Measurements from ENCODE around the gene MEX3D. TPM values are rescaled to one million over a fixed set of nuclear protein-coding genes. Genes with fewer than 3 reads are reported as not detected.
"Not testable (repeated sequence)": the region's sequence is repeated elsewhere in the genome, so short reads cannot be mapped to it uniquely, and the experiment has no call there.

MEX3D gene
- polyA plus RNA-seq, 1 donor (not counting 4 experiments of a cell fraction or from before 2014, with no cell fraction given), result 3.9 TPM

- no peaks in the 10 kb centered on the region for H3K9me3 ChIP-seq (ENCODE audit: control insufficient read depth, low read depth, low read length)
- H3K79me2 ChIP-seq (ENCODE audit: control insufficient read depth, insufficient read depth, low read length), result no peaks in the 10 kb centered on the region
- H3K4me1 ChIP-seq (ENCODE audit: control insufficient read depth, extremely low read depth, insufficient read depth, low read length), result no peaks in the 10 kb centered on the region
- no peaks in the 10 kb centered on the region for H4K20me1 ChIP-seq (ENCODE audit: control insufficient read depth, extremely low read depth, insufficient read depth, low read length)
- DNase-seq (ENCODE audit: low read depth, low spot score) (no peak), FAIRE-seq (no peak)
- no peak overlapping the region for H2AFZ ChIP-seq (ENCODE audit: control insufficient read depth, low read length)
- no peaks in the 10 kb centered on the region for H3K9me1 ChIP-seq (ENCODE audit: control insufficient read depth, extremely low read depth, insufficient read depth, low read length)
- peaks cover 7% of the 10 kb centered on the region for H3K27me3 ChIP-seq (ENCODE audit: control insufficient read depth, extremely low read depth, insufficient read depth, low read length)
- dilution Hi-C loops (cut with MboI; ENCODE audit: extremely low pct_ligation_motif_present, low sequenced_read_pairs), result no loop called here
- H3K27ac ChIP-seq (ENCODE audit: control insufficient read depth, insufficient read depth, low read length), result no peak overlapping the region
- no peak for TF ChIP-seq EZH2 (IDR thresholded peaks at IDR 0.05; ENCODE audit: low read length)
- TF ChIP-seq CTCF (optimal IDR thresholded peaks at IDR 0.05 in 1 of 3, IDR thresholded peaks at IDR 0.05 in 1 of 3, conservative IDR thresholded peaks at IDR 0.05 in 1 of 3; ENCODE audit: extremely low read depth in 1 of 3, insufficient read depth in 2 of 3, low read length in 3 of 3), result no peak
- no peak overlapping the region for H3K4me2 ChIP-seq (ENCODE audit: control insufficient read depth, extremely low read depth, insufficient read depth, low read depth, low read length)
- H3K4me3 ChIP-seq (ENCODE audit: control insufficient read depth in 2 of 3, extremely low read depth in 1 of 3, insufficient read depth in 2 of 3, low read depth in 1 of 3, low read length in 3 of 3), result no peak overlapping the region
- H3K9ac ChIP-seq (ENCODE audit: control insufficient read depth, extremely low read depth, insufficient read depth, low read length), result no peak overlapping the region
- H3K36me3 ChIP-seq (ENCODE audit: control insufficient read depth in 2 of 2, extremely low read depth in 1 of 2, insufficient read depth in 2 of 2, low read length in 2 of 2), result no peaks in the 10 kb centered on the region
Observed at GRCh38 chr19:1540365-1540925, 27.7 kb downstream of the MEX3D start.

- H3K9ac ChIP-seq (ENCODE audit: control insufficient read depth, extremely low read depth, insufficient read depth, low read length); DNase-seq (ENCODE audit: low read depth, low spot score); H3K4me3 ChIP-seq (ENCODE audit: control insufficient read depth in 2 of 3, extremely low read depth in 1 of 3, insufficient read depth in 2 of 3, low read depth in 1 of 3, low read length in 3 of 3); H3K36me3 ChIP-seq (ENCODE audit: control insufficient read depth in 2 of 2, extremely low read depth in 1 of 2, insufficient read depth in 2 of 2, low read length in 2 of 2); H3K4me2 ChIP-seq (ENCODE audit: control insufficient read depth, extremely low read depth, insufficient read depth, low read depth, low read length); H3K9me3 ChIP-seq (ENCODE audit: control insufficient read depth, low read depth, low read length); H3K9me1 ChIP-seq (ENCODE audit: control insufficient read depth, extremely low read depth, insufficient read depth, low read length); H4K20me1 ChIP-seq (ENCODE audit: control insufficient read depth, extremely low read depth, insufficient read depth, low read length); H3K79me2 ChIP-seq (ENCODE audit: control insufficient read depth, insufficient read depth, low read length); H2AFZ ChIP-seq (ENCODE audit: control insufficient read depth, low read length); H3K27ac ChIP-seq (ENCODE audit: control insufficient read depth, insufficient read depth, low read length); FAIRE-seq; dilution Hi-C loops (cut with MboI; ENCODE audit: extremely low pct_ligation_motif_present, low sequenced_read_pairs); H3K27me3 ChIP-seq (ENCODE audit: control insufficient read depth, extremely low read depth, insufficient read depth, low read length); H3K4me1 ChIP-seq (ENCODE audit: control insufficient read depth, extremely low read depth, insufficient read depth, low read length): not testable (repeated sequence)
Observed at GRCh38 chr19:1539749-1540148, 28.4 kb downstream of the MEX3D start.

- Histone ChIP-seq H3K9me1 (ENCODE audit: control insufficient read depth, extremely low read depth, insufficient read depth, low read length) (no peaks in the 10 kb centered on the region), H3K4me1 (ENCODE audit: control insufficient read depth, extremely low read depth, insufficient read depth, low read length) (no peaks in the 10 kb centered on the region), H3K9ac (ENCODE audit: control insufficient read depth, extremely low read depth, insufficient read depth, low read length) (no peak overlapping the region), H3K36me3 (ENCODE audit: control insufficient read depth in 2 of 2, extremely low read depth in 1 of 2, insufficient read depth in 2 of 2, low read length in 2 of 2) (no peaks in the 10 kb centered on the region), H3K27ac (ENCODE audit: control insufficient read depth, insufficient read depth, low read length) (no peak overlapping the region), H3K27me3 (ENCODE audit: control insufficient read depth, extremely low read depth, insufficient read depth, low read length) (peaks cover 6% of the 10 kb centered on the region), H4K20me1 (ENCODE audit: control insufficient read depth, extremely low read depth, insufficient read depth, low read length) (no peaks in the 10 kb centered on the region), H3K79me2 (ENCODE audit: control insufficient read depth, insufficient read depth, low read length) (no peaks in the 10 kb centered on the region), H3K9me3 (ENCODE audit: control insufficient read depth, low read depth, low read length) (no peaks in the 10 kb centered on the region), H3K4me2 (ENCODE audit: control insufficient read depth, extremely low read depth, insufficient read depth, low read depth, low read length) (no peak overlapping the region), H3K4me3 (ENCODE audit: control insufficient read depth in 2 of 3, extremely low read depth in 1 of 3, insufficient read depth in 2 of 3, low read depth in 1 of 3, low read length in 3 of 3) (no peak overlapping the region), H2AFZ (ENCODE audit: control insufficient read depth, low read length) (no peak overlapping the region)
- FAIRE-seq (no peak), DNase-seq (ENCODE audit: low read depth, low spot score) (no peak)
- dilution Hi-C loops (cut with MboI; ENCODE audit: extremely low pct_ligation_motif_present, low sequenced_read_pairs), result no loop called here
- TF ChIP-seq CTCF (optimal IDR thresholded peaks at IDR 0.05 in 1 of 3, IDR thresholded peaks at IDR 0.05 in 1 of 3, conservative IDR thresholded peaks at IDR 0.05 in 1 of 3; ENCODE audit: extremely low read depth in 1 of 3, insufficient read depth in 2 of 3, low read length in 3 of 3) (no peak), EZH2 (IDR thresholded peaks at IDR 0.05; ENCODE audit: low read length) (no peak)
Observed at GRCh38 chr19:1538978-1539377, 29.1 kb downstream of the MEX3D start.

GRCh38 chr19:1535699-1536098, 32.4 kb downstream of the MEX3D start:
- H3K79me2 ChIP-seq (ENCODE audit: control insufficient read depth, insufficient read depth, low read length); DNase-seq (ENCODE audit: low read depth, low spot score); H3K27me3 ChIP-seq (ENCODE audit: control insufficient read depth, extremely low read depth, insufficient read depth, low read length); H3K27ac ChIP-seq (ENCODE audit: control insufficient read depth, insufficient read depth, low read length); dilution Hi-C loops (cut with MboI; ENCODE audit: extremely low pct_ligation_motif_present, low sequenced_read_pairs); H3K9me1 ChIP-seq (ENCODE audit: control insufficient read depth, extremely low read depth, insufficient read depth, low read length); H4K20me1 ChIP-seq (ENCODE audit: control insufficient read depth, extremely low read depth, insufficient read depth, low read length); H3K9me3 ChIP-seq (ENCODE audit: control insufficient read depth, low read depth, low read length); H3K4me1 ChIP-seq (ENCODE audit: control insufficient read depth, extremely low read depth, insufficient read depth, low read length); H3K9ac ChIP-seq (ENCODE audit: control insufficient read depth, extremely low read depth, insufficient read depth, low read length); H2AFZ ChIP-seq (ENCODE audit: control insufficient read depth, low read length); FAIRE-seq; H3K4me3 ChIP-seq (ENCODE audit: control insufficient read depth in 2 of 3, extremely low read depth in 1 of 3, insufficient read depth in 2 of 3, low read depth in 1 of 3, low read length in 3 of 3); H3K36me3 ChIP-seq (ENCODE audit: control insufficient read depth in 2 of 2, extremely low read depth in 1 of 2, insufficient read depth in 2 of 2, low read length in 2 of 2); H3K4me2 ChIP-seq (ENCODE audit: control insufficient read depth, extremely low read depth, insufficient read depth, low read depth, low read length): not testable (repeated sequence)

All from keratinocyte (primary cell).